ENCODE results near the gene PLD6. TPM values are rescaled to one million over a fixed set of nuclear protein-coding genes. Genes with fewer than 3 reads are reported as not detected.
"Not testable (repeated sequence)": the region's sequence is repeated elsewhere in the genome, so short reads cannot be mapped to it uniquely, and the experiment has no call there.

Gene PLD6
- total and polyA plus RNA-seq, 2 donors (not counting 1 experiment from before 2014, with no cell fraction given), result 2.0 to 4.1 TPM

DNA sequence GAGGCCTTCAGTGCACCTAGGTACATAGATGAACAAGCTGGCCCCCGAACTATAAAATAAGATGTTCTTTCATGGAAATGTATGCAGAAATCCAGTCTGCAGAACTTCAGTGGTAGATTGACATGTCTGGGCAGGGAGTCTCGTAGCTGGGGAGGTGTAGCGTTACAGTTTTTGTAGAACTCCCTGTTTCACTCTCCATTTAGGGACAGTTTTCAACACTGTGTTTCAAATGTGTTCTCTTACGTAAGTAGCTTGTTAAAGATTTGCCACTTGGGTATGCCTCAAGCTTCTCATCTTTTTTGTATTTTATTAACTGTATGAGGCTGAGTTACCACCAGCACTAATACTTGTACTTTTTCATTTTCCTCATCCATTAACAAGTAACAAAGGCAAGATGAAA lies 46.6 kb downstream of the PLD6 start:
- intact Hi-C loops (cut with micrococcal nuclease), result no loop called here
- H3K9me3 ChIP-seq (ENCODE audit: control extremely low read depth in 1 of 3, control insufficient read depth in 2 of 3, insufficient read depth in 1 of 3, low read length in 2 of 3), result no peaks in the 10 kb centered on the region
- H3K9ac ChIP-seq (ENCODE audit: low read length), result no peak overlapping the region
- H3K27me3 ChIP-seq (replicated peaks in 1 of 4; ENCODE audit: control extremely low read depth in 1 of 4, control insufficient read depth in 3 of 4, insufficient read depth in 4 of 4, low read length in 3 of 4), result no peaks in the 10 kb centered on the region
- CTCF ChIA-PET, result interaction anchor here (0.6 kb wide), 1 partner anchor 108 kb away, joined by 3 read pairs; no protein-coding TSS in a partner anchor
- TF ChIP-seq, protein P1, sequence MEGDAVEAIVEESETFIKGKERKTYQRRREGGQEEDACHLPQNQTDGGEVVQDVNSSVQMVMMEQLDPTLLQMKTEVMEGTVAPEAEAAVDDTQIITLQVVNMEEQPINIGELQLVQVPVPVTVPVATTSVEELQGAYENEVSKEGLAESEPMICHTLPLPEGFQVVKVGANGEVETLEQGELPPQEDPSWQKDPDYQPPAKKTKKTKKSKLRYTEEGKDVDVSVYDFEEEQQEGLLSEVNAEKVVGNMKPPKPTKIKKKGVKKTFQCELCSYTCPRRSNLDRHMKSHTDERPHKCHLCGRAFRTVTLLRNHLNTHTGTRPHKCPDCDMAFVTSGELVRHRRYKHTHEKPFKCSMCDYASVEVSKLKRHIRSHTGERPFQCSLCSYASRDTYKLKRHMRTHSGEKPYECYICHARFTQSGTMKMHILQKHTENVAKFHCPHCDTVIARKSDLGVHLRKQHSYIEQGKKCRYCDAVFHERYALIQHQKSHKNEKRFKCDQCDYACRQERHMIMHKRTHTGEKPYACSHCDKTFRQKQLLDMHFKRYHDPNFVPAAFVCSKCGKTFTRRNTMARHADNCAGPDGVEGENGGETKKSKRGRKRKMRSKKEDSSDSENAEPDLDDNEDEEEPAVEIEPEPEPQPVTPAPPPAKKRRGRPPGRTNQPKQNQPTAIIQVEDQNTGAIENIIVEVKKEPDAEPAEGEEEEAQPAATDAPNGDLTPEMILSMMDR (IDR thresholded peaks at IDR 0.05), result no peak
- no peak for TF ChIP-seq EZH2 (IDR thresholded peaks at IDR 0.05; ENCODE audit: borderline replicate concordance, insufficient read depth, low read depth, low read length, poor library complexity, severe bottlenecking)
- H3K4me3 ChIP-seq (ENCODE audit: control extremely low read depth in 1 of 5, extremely low read depth in 1 of 5, insufficient read depth in 1 of 5, low read depth in 2 of 5, low read length in 4 of 5), result no peak overlapping the region
- no peaks in the 10 kb centered on the region for H3K9me3 Mint-ChIP-seq (ENCODE audit: insufficient read depth)
- peaks cover 1 to 87% of the 10 kb centered on the region in 2 experiments for H3K36me3 ChIP-seq (replicated peaks in 1 of 2; ENCODE audit: control extremely low read depth in 1 of 2, control insufficient read depth in 1 of 2, extremely low read depth in 1 of 2, insufficient read depth in 2 of 2, low read length in 1 of 2)
- H3K27ac Mint-ChIP-seq, result no peak overlapping the region
- H4K20me1 ChIP-seq (ENCODE audit: control insufficient read depth, insufficient read depth, low read length, poor library complexity, severe bottlenecking), result no peaks in the 10 kb centered on the region
- no peak overlapping the region for H2AFZ ChIP-seq (ENCODE audit: insufficient read depth, low read depth, low read length, poor library complexity, severe bottlenecking)
- ATAC-seq (ENCODE audit: low read depth), result no peak
- H3K79me2 ChIP-seq (ENCODE audit: control insufficient read depth, insufficient read depth, low read length), result no peaks in the 10 kb centered on the region
- H3K4me2 ChIP-seq (replicated peaks; ENCODE audit: low read depth, low read length, poor library complexity, severe bottlenecking), result no peak overlapping the region
- no peak for DNase-seq
- no peak overlapping the region for H3K27ac ChIP-seq (ENCODE audit: low read length in 2 of 2)
- H3K4me1 Mint-ChIP-seq, result no peaks in the 10 kb centered on the region
- H3K27me3 Mint-ChIP-seq, result no peaks in the 10 kb centered on the region
- no peaks in the 10 kb centered on the region for H3K4me1 ChIP-seq (ENCODE audit: control insufficient read depth in 2 of 2, insufficient read depth in 2 of 2, low read length in 2 of 2)
- 83% methylated on average over 2 of the region's 4 CpGs for WGBS (ENCODE audit: insufficient coverage)
- H3K4me3 Mint-ChIP-seq, result no peak overlapping the region
- POLR2A ChIA-PET, result no interaction called here

DNA sequence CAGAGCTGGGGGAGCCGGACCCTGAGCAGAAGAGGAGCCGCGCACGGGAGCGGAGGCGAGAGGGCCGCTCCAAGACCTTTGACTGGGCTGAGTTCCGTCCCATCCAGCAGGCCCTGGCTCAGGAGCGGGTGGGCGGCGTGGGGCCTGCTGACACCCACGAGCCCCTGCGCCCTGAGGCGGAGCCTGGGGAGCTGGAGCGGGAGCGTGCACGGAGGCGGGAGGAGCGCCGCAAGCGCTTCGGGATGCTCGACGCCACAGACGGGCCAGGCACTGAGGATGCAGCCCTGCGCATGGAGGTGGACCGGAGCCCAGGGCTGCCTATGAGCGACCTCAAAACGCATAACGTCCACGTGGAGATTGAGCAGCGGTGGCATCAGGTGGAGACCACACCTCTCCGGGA lies 47.6 kb downstream of the PLD6 start:
- H3K9ac ChIP-seq (ENCODE audit: low read length); DNase-seq; H3K4me3 Mint-ChIP-seq; H2AFZ ChIP-seq (ENCODE audit: insufficient read depth, low read depth, low read length, poor library complexity, severe bottlenecking); H3K9me3 ChIP-seq (ENCODE audit: control extremely low read depth in 1 of 3, control insufficient read depth in 2 of 3, insufficient read depth in 1 of 3, low read length in 2 of 3); intact Hi-C loops (cut with micrococcal nuclease); H3K27me3 Mint-ChIP-seq; H3K4me2 ChIP-seq (replicated peaks; ENCODE audit: low read depth, low read length, poor library complexity, severe bottlenecking); ATAC-seq (ENCODE audit: low read depth); H4K20me1 ChIP-seq (ENCODE audit: control insufficient read depth, insufficient read depth, low read length, poor library complexity, severe bottlenecking); CTCF ChIA-PET; H3K79me2 ChIP-seq (ENCODE audit: control insufficient read depth, insufficient read depth, low read length); H3K27ac ChIP-seq (ENCODE audit: low read length in 2 of 2); H3K27me3 ChIP-seq (replicated peaks in 1 of 4; ENCODE audit: control extremely low read depth in 1 of 4, control insufficient read depth in 3 of 4, insufficient read depth in 4 of 4, low read length in 3 of 4); H3K27ac Mint-ChIP-seq; H3K4me1 Mint-ChIP-seq; H3K4me3 ChIP-seq (ENCODE audit: control extremely low read depth in 1 of 5, extremely low read depth in 1 of 5, insufficient read depth in 1 of 5, low read depth in 2 of 5, low read length in 4 of 5); H3K4me1 ChIP-seq (ENCODE audit: control insufficient read depth in 2 of 2, insufficient read depth in 2 of 2, low read length in 2 of 2); H3K9me3 Mint-ChIP-seq (ENCODE audit: insufficient read depth); POLR2A ChIA-PET: not testable (repeated sequence)
- H3K36me3 ChIP-seq (replicated peaks in 1 of 2; ENCODE audit: control extremely low read depth in 1 of 2, control insufficient read depth in 1 of 2, extremely low read depth in 1 of 2, insufficient read depth in 2 of 2, low read length in 1 of 2), result peaks cover 1 to 86% of the 10 kb centered on the region in 2 experiments
- over 99% methylated on average over 33 of the region's 33 CpGs for whole genome bisulfite sequencing (ENCODE audit: insufficient coverage)
